Colon (tissue), 2 donors: ENCODE data around the gene LRP1B.
"Not testable (repeated sequence)": the region's sequence is repeated elsewhere in the genome, so short reads cannot be mapped to it uniquely, and the experiment has no call there.

Experiments used
- FAIRE-seq: peaks from 2 replicates; lab custom pipeline; 2012; peaks lifted over from hg19 to GRCh38; lab: Jason Lieb, UNC
- donor health status: control.
- donor health status: control.

The LRP1B gene

GRCh38 chr2:140683658-140684057, 1447.2 kb downstream of the LRP1B start:
- FAIRE-seq, result no peak

DNA sequence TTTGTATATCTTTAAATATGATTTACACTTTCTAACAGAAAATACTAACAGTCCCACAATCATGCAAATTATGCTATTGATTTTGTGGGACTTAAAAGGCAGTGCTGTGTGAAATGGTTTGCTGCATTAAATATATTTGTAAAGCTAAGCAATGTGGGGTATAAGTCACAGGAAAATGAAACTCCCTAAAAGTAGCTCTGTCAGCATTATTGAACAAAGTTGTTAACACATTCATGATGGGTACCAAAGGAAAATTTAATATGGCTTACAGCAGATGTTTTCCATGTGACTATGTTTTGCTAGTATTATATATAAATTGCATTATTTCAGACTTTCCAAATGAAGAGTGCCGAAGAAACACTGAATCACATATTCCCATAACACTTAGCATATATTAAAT, 1450.0 kb downstream of the LRP1B start:
- FAIRE-seq, result no peak

- FAIRE-seq, result no peak
Measured at GRCh38 chr2:140679752-140680151, 1451.1 kb downstream of the LRP1B start.

DNA sequence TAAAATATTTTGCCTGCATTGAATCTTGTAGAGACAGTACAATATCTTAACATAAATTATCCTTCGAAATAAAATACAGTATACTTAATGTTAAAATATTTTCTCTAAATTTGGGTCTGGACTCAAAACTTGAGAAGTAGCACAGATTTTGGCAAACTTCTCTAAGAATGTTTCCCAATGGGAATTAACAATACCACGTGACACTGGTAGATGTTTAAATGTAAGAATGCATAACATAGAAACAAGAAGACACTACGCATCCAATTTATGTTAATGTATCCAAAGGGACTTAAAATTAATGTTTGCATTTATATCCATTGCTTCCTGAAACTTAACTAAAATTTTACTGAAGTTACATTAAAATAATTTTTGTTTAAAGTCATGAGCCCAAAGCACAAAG, 1460.9 kb downstream of the LRP1B start:
- FAIRE-seq, result no peak

DNA sequence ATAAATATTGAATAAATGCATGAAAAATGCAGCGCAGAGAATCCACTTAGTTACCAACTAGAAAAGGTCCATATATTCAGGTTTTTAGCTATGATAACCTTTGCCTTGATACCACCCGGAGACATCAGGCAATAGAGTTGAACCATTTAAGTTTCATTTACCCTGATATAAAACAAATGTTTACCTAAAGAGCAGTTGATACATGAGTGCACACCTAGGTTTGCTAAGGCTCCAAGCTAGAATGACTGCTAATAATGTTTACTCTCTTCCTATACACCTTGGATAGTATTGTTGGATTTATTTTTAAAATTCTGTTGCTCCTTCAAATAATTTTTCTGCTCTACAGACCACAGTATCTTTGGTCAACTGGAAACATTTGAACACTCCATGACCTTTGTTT, 1463.6 kb downstream of the LRP1B start:
- FAIRE-seq, result no peak

GRCh38 chr2:140662504-140662903, 1468.3 kb downstream of the LRP1B start:
- no peak for FAIRE-seq

DNA sequence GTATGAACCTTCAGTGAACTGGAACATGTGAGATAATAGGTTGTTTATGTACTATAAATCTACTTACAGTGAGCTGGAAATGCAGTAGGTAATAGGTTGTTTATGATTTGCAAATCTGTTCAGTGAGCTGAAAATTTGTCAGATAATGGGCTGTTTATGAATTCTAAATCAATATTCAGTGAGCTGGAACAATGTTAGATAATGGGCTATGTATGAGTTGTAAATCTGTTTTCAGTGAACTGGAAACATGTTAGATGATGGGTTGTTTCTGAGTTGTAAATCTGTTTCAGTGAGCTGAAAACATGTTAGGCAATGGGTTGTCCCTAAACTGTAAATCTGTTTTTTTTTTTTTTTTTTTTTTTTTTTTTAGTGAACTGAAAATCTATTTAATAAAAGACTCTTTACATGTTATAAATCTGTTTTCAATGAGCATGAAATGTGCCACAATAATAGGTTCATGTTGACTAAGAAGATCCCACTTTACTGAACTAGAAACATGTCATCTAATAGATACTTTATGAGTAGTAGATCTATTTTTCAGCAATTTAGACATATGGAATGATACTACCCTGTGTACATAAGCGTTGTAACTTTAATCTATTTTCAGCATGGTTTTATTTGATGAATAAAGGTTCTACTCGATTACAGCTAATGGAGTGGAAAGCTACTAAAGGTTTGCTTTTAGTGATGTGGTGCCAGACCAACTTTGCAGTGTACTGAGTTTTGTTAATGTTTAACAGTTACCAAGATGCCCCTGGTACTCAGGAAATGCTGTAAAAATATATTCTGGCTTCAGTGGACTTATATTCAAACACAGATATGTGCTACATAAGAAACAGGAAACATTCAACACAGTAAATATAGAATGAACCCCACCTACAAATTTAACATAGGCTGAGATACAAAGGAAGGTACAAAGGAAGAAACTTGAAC, 1471.8 kb downstream of the LRP1B start:
- no peak for FAIRE-seq

- no peak for FAIRE-seq
Measured at GRCh38 chr2:140657657-140658056, 1473.2 kb downstream of the LRP1B start.

DNA sequence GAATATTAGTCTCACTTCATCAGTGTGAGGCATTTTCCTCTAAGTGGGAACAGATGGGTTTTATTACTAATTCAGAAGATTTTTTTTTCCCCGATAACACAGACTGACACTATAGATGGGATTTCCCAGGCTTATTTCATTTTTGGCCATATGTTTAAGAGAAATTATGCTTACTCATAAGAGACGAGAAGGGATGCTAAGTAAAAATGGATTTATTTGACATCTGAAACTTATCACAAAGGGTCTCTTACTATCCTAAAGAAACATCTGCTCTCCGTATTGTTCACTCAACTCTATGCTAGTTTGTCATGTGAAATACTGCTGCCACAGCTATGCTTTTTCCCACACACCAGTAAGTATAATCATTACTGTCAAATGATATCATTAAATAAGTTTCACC, 1476.3 kb downstream of the LRP1B start:
- no peak for FAIRE-seq

DNA sequence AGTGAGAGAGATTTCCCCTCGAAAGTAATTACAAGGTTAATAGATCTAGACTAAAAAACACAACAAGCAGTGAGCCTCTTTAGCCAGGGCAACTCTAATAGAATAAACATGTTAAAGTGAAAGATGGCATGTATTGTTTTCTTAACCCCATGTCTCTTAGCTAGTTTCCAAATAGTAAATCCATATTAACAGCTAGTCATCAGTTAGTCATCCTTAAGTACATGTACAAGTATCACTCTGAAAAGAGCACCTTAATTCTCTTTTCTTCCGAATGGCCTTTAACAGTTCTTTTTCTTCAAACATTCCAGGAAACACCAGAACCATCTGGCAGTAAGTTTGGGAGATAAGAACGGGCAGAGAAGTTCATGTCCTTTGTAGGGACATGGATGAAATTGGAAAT, 1480.0 kb downstream of the LRP1B start:
- FAIRE-seq, result no peak

- not testable (repeated sequence) for FAIRE-seq
Measured at GRCh38 chr2:140650134-140650533, 1480.7 kb downstream of the LRP1B start.

DNA sequence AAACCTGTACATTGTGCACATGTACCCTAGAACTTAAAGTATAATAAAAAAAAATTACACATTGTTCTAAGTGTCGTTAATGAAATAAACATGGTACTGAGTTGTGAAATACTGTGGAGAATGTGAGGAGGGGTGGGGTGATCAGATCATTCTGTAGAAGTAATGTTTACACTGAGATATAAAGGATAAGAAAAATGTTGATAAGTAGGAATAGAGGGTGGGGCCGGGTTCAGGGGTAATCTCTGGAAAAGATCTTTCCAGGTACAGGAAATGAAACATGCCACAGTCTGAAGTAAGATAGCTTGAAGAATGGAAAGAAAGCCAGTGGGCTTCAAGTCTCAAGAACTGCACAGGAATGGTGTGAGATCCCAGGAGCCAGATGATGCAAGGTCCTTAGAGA, 1482.4 kb downstream of the LRP1B start:
- no peak for FAIRE-seq

GRCh38 chr2:140643761-140644187, 1487.0 kb downstream of the LRP1B start:
- FAIRE-seq, result no peak

DNA sequence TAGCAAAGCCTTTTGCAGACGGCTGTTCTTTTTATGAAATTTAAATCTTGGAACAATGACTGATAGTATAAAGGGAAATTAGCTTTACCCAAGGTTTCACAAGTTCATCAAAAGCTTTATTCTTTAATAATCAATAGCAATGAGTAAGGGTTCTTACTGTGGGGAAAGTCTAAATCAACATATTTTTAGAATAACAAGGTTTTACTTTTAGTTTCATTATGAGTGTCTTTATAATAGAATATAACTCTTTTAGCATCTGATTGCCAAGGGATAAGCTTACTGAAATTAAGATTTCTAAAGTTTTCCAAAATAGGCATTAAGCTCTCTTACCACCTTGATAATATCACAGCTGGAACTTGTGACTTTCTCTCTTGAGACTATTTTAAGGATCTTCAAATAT, 1489.7 kb downstream of the LRP1B start:
- FAIRE-seq, result no peak

DNA sequence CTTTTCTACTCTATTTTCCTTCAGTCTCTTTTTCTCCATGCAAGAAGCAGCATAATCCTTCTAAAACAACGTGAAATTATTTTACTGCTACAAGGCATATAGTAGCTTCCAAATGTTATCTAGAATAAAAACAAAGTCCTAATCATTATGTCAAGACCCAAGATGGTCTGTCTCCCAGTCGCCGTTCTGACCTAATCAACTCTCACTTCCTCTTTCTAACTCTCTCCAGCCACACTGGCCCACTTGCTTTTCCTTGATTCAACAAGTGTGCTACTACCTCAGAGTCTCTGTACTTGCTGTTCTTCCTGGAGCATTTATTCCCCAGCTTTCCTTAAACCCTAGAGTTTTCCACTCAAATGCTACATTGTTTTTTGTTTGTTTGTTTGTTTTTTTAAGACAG, 1491.2 kb downstream of the LRP1B start:
- FAIRE-seq, result no peak

DNA sequence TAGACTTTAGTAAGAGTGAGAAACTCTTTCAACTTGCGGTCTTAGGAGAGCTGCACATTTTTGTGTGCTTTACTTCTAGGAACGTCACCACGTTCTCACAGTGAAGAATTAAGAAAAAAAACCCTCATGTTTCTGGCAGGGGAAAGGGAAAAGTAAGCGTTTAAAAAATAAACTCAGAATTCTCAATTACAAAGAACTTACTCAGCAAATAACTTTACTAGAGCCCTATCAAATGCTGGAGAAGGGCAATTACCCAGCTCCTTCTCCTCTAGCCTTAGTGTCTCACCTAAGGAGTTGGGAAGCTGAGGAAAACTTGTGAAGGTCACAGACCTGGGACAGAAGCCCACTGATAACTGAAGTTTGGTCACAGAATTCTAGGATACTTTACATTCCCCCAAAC, 1500.3 kb downstream of the LRP1B start:
- FAIRE-seq, result no peak

DNA sequence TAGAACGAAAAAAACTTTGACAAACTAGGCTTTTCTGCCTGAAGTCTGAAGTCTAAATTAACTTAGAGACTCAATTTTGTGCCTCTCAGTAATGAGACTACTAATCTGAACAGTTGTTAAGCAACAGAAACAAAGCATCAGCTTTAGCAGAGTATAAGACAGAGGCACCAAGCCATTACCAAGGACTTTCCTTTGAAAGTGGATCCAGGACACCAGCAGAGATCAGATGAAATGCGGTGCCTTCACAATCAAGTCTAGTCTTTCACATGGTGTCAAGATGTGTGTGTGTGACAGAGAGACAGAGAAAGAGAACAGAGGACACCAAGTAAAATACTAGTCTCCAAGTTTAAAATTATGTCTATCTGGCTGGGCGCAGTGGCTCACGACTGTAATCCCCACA, 1502.9 kb downstream of the LRP1B start:
- FAIRE-seq, result no peak

DNA sequence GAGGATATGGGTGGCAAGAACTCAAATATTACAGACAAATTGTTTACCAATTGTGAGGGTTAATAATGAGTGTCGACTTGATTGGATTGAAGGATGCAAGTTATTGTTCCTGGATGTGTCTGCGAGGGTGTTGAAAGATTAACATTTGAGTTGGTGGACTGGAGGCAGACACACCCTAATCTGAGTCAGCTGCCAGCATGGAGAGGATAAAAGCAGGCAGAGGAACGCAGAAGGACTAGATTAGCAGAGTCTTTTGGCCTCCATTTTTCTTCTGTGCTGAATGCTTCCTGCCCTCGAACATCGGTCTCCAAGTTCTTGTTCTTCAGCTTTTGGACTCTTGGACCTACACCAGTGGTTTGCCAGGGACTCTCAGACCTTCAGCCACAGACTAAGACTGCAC, 1503.7 kb downstream of the LRP1B start:
- no peak for FAIRE-seq

GRCh38 chr2:140624200-140624599, 1506.6 kb downstream of the LRP1B start:
- FAIRE-seq, result no peak

DNA sequence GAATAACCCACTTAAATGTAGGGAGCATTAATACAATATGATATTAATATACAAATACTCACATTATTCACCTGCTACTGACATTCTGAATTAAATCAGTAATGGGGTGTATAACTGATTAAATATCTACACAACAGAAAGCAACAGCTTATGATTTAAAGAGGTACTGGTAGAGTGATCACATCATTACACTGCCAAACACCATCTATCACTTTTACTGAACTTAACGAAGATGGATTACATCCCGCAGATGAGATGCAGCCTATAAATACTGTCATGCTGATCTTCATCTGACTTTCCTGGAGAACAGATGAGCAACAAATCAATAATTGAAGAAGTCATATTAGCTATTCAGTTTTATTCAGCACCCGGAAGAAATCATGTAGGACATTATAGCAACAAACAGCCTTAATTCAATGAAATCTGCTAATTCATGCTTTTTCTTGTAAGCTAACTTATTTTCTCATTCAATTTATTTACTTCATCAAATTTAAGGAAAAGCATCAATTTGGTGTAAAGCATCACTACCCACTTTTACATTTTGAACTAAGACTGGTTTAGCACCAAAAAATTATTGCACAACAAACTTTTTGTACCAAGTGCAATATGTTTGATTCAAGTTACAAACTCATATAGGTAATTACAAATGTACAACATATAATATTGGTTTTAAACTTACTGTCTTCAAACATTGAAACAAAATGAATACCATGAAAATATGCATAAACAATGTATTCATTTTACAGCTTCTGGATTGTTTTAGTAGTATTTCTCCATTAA, 1509.0 kb downstream of the LRP1B start:
- FAIRE-seq, result no peak

GRCh38 chr2:140604788-140605187, 1526.0 kb downstream of the LRP1B start:
- FAIRE-seq, result no peak

DNA sequence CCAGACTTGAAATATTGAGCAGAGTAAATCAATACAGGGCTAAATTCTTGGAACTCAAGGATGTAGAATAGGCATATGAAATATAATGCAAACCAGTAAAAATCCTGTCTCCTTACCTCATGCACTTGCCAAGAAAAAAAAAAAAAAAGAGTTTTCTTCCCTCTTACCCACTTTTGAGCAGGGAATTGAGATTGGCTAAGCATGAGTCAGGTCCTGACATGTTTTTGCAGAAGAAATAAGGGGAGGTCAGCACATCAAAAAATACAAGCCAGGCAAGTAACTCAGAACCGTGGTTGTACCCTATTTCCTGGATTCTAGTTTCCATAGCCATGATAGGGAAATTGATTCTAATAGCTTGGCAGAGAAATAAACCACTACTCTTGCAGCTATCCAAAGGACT, 1526.7 kb downstream of the LRP1B start:
- no peak for FAIRE-seq

DNA sequence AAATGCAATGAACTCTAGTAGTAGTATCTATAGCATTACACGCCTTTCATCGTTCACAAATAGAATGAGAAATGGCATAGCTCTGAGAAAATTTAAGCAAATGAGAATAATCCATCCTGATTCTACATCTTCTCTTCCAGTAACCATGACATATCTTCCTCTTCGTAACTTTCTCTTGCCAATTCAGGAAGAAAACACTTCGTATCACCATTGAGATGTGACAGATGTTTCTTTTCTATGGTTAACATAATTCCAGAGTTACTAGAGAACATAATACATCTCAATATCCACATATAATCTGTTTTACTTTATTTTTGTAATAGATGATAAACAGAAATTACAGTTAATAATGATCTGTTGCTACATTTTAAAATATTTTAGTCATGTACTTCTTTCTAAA, 1527.4 kb downstream of the LRP1B start:
- FAIRE-seq, result no peak
